ENCODE data around the gene GNAQ.
"Not testable (repeated sequence)": the region's sequence is repeated elsewhere in the genome, so short reads cannot be mapped to it uniquely, and the experiment has no call there.

Gene GNAQ

DNA sequence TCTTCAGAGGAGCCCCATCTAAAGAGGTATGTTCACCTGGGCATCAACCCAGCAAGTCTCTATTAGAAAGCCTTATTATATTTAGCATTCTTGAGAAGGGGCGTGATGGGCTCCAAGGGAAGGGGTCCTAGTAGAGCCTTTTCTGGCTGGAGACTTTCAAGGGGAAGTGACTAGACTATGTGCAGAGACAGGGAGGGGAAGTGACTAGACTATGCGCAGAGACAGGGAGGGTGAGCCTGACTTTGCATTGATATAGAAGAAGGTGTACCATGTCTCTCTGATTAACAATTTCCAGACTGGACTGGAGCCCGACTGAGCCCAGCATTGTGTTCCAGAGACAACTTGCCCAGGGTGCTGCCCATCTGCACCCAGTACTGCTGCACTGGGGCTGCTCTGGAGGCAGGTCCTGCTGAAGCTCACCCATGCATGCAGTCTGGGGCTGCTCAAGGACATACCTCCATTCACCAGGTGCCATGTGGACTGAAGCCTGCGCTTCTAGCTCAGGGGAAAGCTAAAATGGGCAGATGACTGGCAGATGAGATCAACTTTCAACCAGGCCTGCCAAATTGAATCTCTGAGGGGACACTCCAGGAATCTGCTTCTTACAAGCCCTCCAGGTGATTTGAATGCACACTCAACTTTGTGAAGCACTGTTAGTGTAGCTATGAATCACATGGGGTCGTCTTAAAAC is 300.5 kb downstream of the GNAQ start:
- no peak for DNase-seq (ENCODE audit: low read depth)

DNA sequence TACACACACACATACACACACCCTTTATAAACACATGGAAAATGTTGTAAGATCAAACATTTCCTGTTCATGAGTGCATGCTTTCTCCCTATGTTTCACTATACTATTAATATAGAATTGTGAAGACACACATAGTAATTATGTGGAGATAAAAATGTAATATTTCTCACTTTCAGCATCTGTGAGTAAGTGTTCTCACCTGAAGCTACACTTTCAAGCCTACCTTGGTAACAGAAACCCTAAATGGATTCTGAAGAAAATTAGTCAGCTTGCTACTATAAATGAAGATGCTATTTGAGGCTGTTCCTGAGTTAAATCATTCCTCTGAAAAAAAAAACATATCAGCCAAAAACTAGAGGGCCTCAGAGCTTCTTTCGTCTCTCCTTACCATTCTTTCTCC is 302.4 kb downstream of the GNAQ start:
- no peak for DNase-seq (ENCODE audit: low read depth)

DNA sequence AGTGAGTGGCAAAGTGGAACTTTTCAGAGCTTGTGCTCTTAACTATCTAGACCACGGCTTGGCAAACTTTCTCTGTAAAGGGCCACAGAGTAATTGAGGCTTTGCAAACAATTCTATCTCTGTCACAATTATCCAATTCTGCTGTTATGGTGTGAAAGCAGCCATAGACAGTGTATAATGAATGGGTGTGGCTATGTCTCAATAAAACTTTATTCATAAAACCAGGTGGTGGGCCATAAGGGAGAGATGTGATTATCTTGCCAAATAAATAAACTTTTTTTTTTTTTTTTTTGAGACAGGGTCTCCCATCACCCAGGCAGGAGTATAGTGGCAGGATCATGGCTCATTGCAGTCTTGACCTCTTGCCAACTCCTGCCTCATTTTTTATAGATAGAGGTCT is 304.8 kb downstream of the GNAQ start:
- no peak for DNase-seq (ENCODE audit: low read depth)

DNA sequence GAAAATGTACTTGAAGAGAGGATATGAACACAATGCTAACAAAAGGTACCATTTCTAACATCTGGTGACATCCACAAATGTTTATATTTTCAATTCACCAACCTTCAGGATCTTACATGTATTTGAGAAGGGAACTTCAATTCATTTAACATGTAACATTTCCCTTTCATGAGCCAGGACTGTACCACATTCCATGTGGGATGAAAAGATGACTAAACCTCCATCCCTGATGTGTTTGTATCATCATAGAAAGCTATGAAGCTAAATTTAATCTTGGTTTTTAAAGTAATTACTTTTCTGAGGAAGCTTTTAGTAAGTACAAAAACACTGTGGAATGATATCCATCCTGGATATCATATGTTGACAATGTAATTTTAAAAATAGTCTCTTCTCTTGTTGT is 305.3 kb downstream of the GNAQ start:
- no peak for DNase-seq (ENCODE audit: low read depth)

DNA sequence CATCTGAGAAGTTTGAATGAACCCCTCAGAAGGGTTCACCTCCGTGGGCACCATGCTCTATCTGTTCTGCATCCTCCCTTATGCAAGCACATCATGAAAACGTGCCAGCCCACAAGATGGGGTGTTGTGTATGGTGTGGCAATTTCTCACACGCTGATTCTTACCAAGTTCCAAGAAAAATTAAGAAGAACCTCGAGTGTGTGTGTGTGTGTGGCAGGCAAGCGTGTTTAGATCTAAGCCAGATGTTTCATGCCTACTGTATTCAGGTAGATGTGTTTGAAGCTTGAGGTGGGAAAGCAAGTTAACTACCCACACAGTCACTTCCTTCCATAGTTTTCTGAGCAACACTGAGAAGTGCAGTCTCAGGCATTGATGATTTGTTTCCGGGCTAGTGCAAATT is 305.8 kb downstream of the GNAQ start:
- DNase-seq (ENCODE audit: low read depth): no peak

DNA sequence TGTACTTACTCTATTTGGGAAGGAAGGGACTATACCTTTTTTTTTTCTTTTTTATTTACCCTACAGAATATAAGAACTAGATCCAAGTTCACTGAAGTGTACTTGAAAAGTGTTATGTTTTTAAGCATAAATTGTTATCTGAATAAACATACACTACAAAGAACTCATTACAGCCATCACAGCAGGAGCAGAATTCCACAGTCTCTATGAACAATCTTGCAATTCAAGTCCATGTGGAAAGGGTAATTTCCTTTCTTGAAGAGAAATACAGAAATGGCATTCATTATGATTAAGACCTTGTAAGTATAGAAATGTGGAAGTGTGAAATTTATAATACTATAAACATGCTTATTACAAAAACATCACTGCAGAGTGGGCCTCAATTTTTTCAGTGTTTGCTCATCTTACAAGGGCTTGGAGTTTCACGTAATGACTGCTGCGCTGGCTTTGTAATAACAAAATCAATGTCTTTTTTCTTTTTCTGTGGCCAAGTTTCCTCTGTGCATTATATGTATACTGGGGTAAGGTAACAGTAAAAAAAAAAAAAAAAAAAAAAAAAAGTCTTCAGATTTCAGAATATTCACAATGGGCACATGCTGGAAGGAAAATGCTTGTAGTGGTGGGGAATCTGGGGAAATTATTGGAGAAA is 306.4 kb downstream of the GNAQ start:
- DNase-seq (ENCODE audit: low read depth): no peak

DNA sequence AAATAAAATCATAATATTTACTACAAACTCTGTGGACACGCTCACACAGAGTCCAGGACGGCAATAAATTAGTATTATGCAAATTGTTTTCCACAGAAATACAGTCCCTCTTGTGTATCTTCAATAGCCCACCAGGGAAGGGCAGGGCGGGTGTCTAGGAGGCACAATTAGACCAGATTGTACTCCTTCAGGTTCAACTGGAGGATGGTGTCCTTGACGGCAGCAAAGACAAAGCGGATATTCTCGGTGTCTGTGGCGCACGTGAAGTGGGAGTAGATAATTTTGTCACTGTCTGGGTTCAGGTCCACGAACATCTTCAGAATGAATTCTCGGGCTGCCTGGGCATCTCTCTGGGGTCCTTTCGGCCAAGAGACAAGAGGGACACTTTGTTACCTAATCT is 310.5 kb downstream of the GNAQ start:
- not testable (repeated sequence) for DNase-seq (ENCODE audit: low read depth)

DNA sequence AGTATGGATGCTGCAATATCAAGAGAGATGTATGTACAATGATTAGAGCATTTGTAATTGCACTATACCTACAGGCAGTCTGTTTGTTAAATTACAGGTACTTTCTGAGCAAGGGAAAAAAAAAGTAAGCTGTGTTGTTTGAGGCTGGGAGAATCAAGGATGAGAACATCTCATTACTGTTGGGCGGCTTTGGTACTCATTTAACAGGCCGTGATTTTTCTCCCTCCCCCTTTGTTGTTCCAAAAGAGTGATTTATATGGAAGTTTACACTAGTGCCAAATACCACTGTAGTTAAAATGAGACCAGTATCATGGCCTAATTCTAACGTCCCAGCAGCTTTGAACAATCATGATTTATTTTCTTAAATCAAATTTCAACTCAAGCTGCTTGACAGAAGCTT is 312.3 kb downstream of the GNAQ start:
- no peak for DNase-seq (ENCODE audit: low read depth)

DNA sequence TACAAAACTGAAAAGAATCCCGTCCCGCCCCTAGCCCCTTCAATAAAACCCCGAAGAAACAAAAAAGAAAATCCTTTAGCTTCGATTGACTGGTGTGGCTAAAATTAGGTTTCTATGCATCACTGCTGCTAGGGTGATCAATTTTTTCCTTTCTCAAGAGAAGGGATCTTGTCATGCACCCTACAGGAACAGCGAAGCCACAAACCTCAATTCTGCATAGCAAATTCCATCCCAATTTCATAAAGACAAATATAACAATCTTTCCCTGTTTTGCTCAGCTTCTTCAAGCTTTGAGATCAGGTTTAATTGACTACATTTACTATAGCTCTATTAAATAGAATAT is 313.3 kb downstream of the GNAQ start:
- DNase-seq (ENCODE audit: low read depth): not testable (repeated sequence)

DNA sequence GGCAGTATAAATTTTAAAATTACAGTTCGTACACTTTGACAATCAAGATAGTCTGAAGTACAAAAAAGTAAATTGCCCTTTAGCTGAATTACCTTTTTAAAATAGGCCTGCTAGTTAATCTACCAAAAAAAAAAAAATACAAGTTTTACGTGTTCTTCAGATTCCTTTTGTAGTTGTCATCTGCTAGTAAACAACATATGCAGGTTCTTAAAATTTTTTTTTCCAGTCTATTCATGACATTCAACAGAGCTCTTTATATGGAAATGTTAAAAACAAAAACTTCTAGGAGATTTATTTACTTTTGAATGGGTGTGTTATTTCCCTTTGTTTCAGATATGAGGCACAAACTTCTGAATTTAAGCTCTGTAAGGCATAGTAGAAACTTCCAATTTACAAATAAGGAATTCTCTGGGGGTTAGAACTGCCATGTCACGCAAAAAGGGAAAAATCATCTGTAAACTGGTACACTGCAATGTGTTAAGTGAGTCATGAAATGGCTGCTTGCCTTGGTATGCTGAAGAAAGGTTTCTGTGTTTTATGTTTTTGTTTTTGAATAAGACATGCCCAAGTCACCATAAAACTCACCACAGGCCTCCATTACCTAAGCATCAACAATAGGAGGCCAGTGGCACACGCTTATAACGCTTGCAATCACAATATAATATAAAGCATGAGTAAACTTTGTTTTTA is 313.9 kb downstream of the GNAQ start:
- not testable (repeated sequence) for DNase-seq (ENCODE audit: low read depth)

DNA sequence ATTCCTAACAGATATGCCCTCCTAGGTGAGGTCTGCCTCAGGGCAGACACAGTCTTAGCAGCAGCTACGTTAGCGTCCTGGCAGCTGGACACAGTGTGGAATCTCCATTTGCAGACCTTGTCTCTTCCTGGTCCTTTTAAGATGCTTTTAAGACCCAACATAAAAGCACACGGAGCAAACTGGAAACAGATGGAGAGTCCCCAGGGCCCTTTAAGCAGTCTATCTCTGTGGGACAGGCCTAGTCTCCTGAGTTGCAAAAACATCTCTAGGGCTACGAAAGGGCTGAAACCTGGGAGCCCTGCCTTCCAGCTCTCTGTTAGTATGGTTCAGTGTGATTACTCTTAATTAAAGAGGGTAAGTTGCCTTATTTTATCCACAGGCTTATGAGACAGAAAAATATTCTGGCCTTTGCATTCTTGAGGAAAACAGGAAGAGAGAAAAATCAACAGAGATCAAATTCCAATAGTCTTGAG is 317.5 kb downstream of the GNAQ start:
- no peak for DNase-seq (ENCODE audit: low read depth)

DNA sequence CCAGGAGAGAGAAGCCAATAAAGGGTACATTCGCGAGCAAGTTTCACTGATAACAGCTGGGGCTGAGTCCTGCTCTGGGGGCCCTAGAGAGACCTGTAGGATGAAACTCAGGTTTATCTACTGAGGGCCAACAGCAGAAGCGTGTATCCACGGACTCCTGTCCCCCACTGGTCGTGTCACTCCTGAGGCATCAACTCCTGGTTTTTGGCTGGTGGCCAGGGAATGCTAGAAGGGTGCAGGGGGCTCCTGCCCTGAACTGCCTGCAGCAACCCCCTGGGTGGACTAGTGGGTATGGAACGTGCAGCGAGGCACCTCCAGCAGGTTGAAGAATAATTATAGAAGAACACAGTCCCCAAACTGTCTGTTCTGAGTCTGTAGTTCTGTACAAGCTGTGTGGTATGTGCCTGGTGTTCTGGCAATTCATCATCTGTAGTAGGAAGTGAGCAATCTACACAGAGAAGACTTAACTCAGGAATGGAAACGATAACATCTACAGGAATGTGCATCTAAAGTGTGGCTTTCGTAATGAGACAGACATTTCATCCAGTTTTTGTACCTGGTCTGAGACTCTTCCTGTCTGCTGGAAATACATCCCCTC is 319.0 kb downstream of the GNAQ start:
- DNase-seq (ENCODE audit: low read depth): no peak

DNA sequence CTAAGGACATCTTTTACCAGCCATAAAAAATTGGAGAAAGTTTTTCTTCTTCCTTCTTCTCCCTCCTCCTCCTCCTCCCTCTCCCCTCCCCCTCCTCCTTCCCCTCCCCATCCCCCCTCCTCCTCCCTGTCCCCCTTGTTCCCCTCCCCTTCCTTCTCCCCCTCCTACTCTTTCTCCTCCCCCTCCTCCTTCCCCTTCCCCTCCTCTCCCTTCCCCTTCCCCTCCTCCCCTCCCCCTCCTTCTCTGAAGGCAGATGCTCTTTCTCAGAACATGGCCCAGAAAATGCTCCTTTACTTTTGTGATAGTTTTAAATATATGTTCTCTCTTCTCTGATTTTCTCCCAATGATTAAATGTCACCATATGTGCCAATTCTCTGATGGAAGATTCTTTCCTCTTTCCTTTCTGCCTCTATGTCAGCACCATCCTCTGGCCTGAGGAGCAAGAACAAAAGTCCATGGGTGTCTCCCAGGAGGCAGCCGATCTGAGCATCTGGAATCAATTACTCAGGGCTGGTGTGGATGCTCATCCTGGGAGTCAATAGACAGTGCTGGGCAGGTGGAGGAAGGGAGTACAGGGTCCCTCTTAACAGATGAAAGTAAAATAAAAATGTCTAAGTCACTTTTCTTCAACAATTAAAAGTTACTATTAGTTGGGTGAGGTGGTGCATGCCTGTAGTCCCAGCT is 320.5 kb downstream of the GNAQ start:
- no peak for DNase-seq (ENCODE audit: low read depth)

DNA sequence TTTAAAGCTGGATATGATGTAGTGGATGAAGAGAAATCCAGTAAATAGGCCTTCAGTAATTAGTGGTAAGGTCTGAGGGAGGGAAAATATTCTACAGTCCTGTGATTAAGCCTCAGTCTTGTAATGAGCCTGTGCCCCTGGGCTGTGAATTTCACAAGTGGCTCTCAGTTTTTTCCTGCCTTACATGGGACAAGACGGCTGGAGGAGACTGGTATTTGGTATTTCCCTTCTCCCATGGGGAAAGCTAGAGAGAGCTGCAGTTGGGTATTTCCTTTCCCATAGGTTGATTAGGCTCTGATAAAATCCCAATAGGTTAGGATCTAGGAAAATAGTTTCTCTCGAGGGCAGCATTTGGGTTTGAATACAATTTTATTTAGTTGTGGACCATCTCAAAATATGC is 321.3 kb downstream of the GNAQ start:
- no peak for DNase-seq (ENCODE audit: low read depth)

DNA sequence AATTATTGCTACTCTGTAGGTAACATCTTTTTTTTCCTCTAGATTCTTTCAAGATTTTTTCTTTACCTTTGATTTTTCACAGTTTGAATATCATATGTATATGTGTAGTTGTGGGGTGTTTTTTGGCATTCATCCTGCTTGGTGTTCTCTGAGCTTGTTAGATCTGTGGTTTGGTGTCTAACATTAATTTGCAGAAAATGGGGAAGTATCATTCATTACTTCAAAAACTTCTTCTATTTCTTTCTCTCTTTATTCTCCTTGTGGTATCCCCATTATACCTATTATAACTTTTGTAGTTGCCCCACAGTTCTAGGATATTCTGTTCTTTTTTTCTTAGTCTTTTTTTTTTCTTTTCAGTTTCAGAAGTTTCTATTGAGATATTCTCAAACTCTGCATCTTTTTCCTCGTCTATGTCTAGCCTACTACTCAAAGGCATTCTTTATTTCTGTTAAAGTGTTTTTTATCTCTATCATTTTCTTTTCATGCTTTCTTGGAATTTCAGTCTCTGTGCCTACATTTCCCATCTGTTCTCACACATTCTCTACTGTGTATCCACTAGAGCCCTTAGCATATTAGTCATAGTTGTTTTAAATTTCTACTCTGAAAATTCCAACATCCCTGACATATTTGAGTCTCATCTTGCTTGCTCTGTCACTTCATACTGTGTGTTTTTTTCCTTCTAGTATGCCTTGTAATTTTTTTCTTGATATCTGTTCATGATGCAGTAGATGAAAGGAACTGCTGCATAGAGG is 323.4 kb downstream of the GNAQ start:
- no peak for DNase-seq (ENCODE audit: low read depth)

DNA sequence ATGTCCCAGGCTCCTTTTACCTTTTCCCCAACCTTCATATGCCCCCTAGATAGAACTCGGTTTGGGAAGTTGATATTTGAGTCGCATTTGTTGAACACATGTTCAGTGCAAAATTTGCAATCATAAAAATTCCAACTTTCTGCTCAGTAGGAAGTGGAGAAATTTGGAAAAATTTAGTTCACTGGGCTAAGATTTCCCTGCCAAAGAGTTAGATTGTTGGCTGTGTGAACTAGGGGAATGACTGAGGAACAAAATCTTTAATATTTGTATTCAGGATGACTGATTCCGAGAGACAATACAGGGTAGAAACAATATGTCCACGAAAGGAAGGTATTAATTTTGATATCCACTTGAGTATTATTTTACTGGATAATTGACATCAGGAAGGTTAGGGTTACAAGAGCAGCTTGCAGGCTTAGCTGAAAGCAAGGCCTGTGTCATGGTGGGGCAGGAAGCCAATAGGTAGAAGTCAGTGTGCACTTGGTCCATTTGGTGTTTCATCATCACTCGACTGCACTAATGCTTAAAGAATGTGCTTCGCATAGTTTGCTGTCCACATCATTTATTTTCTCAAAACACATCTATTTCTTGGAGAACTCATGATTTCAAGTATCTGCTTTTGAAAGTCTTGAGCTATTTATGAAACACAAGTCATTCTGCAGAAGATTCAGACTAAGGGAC is 324.1 kb downstream of the GNAQ start:
- no peak for DNase-seq (ENCODE audit: low read depth)

DNA sequence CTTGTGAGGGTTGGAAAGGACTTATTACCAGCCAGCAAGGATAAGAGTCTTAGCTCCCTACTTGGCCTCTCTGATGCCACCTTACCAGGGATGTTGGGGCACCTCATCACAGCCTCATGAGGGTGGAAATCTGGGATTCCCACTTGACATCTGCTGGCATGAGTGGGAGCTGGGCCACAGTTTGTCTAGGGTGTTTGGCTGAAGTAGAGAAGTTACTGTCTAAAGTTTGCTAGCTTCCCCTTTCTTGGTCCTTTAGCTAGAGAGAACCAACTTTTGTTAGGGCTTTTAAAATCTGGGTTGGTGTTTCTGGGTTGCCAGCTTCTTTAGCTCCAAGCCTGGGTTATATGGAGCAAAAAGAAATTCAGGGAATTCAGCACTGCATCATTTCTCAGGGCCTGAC is 326.0 kb downstream of the GNAQ start:
- DNase-seq (ENCODE audit: low read depth): no peak

DNA sequence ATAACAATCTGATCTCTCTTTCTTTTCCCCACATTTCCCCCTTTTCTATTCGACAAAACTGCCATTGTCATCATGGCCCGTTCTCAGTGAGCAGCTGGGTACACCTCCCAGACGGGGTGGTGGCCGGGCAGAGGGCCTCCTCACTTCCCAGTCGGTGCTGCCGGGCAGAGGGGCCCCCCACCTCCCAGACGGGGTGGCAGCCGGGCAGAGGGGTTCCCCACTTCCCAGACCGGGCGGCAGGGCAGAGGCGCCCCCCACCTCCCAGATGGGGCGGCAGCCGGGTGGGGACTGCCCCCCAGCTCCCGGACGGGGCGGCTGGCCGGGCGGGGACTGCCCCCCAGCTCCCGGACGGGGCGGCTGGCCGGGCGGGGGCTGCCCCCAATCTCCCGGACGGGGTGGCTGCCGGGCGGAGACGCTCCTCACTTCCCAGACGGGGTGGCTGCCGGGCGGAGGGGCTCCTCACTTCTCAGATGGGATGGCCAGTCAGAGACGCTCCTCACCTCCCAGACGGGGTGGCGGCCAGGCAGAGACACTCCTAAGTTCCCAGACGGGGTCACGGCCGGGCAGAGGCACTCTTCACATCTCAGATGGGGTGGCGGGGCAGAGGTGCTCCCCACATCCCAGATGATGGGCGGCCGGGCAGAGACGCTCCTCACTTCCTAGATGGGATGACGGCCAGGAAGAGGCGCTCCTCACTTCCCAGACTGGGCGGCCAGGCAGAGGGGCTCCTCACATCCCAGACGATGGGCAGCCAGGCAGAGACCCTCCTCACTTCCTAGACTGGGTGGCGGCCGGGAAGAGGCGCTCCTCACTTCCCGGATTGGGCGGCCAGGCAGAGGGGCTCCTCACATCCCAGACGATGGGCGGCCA is 328.9 kb downstream of the GNAQ start:
- not testable (repeated sequence) for DNase-seq (ENCODE audit: low read depth)

DNA sequence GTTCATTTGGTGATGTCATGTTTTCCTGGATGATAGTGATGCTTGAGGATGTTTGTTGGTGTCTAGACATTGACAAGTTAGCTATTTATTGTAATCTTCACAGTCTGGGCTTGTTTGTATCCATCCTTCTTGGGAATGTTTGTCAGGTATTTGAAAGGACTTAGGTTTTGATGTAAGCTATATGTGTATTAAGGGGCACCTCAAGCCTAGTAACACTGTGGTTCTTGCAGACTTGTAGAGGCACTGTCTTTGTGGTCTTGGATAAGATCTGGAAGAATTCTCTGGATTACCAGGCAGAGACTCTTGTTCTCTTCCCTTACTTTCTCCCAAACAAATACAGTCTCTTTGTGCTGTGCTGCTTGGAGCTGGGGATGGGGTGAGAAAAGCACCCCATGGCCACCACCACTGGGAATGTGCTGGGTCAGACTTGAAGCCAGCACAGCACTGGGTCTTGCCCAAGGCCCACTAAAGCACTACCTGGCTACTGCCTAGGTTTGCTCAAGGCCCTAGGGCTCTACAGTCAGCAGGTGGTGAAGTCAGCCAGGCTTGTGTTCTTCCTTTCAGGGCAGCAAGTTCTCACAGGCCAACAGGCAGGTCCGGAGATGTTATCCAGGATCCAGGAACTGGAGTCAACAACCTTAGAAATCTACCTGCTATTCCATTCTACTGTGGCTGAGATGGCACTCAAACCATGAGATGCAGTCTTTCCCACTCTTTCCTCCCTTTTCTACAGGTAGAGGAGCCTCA is 334.2 kb downstream of the GNAQ start:
- DNase-seq (ENCODE audit: low read depth): no peak
